Measurements from ENCODE around the gene MEGF6.

MEGF6 gene

DNA sequence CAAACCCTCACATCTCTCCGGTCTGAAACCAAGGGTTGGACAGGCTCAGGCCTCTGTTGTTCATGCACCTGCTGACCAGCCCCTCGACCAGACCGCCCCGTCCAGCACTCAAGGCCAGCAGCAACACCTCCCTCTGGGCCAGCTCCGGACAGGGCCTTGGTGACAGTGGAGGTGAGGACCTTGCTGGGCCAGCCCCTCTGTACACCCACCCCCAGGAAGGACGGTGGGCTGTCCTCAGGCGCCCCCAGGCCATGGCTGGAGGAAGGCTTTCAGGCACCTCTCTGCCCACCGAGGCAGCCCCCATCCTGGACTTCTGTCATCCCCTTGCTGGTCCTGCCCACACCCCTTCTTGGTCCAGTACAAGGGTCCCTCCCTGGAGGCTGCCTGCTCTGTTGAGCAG lies 48.6 kb downstream of the MEGF6 start:
- TF ChIP-seq, protein P1, sequence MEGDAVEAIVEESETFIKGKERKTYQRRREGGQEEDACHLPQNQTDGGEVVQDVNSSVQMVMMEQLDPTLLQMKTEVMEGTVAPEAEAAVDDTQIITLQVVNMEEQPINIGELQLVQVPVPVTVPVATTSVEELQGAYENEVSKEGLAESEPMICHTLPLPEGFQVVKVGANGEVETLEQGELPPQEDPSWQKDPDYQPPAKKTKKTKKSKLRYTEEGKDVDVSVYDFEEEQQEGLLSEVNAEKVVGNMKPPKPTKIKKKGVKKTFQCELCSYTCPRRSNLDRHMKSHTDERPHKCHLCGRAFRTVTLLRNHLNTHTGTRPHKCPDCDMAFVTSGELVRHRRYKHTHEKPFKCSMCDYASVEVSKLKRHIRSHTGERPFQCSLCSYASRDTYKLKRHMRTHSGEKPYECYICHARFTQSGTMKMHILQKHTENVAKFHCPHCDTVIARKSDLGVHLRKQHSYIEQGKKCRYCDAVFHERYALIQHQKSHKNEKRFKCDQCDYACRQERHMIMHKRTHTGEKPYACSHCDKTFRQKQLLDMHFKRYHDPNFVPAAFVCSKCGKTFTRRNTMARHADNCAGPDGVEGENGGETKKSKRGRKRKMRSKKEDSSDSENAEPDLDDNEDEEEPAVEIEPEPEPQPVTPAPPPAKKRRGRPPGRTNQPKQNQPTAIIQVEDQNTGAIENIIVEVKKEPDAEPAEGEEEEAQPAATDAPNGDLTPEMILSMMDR (IDR thresholded peaks at IDR 0.05; ENCODE audit: borderline replicate concordance, control extremely low read depth, extremely low read depth, insufficient read depth, missing control alignments) = no peak
- in situ Hi-C loops (cut with MboI; ENCODE audit: low sequenced_read_pairs, unreplicated experiment) = no loop called here
- no peak for DNase-seq (ENCODE audit: low spot score)

DNA sequence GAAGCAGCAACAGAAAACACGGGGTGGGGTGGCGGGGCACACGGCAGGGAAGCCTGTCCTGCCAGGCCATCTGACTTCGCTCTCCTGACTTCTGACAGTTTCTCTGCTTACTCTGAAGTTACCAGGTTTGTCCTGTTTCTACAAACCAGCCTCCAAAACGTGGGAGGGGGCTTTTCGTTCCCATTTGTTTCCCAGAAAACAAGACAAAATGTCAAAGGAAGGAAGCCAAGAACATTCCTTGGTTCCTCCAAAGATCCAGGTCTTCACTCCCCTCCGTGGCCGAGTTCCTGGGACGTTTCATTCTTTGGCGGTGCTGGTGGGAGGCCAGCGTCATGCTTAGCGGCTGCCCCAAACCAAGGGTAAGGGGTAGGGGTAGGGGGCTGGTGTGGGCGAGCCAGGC lies 49.6 kb downstream of the MEGF6 start:
- in situ Hi-C loops (cut with MboI; ENCODE audit: low sequenced_read_pairs, unreplicated experiment) = no loop called here
- TF ChIP-seq, protein P1 (IDR thresholded peaks at IDR 0.05; ENCODE audit: borderline replicate concordance, control extremely low read depth, extremely low read depth, insufficient read depth, missing control alignments) = no peak
- DNase-seq (ENCODE audit: low spot score) = no peak

DNA sequence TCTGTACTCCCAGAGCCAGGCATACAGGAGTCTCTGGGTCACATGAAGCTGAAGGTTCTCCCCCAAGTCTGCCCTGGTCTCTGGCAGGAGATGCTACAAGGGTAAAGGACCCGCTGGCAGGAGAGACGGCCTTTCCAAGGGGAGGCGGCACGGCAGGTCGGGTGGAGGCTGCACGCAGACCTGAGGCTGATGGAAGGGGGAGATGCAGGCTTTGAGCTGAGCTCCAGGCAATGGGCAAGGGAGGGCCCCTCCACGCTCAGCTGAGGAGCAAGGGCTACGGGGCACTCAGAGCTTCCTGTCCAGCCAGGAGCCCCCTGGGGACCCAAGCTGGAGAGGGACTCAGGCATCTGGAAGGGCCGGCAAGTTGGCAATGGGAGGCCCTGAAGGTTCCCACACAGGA lies 50.3 kb downstream of the MEGF6 start:
- TF ChIP-seq, protein P1 (IDR thresholded peaks at IDR 0.05; ENCODE audit: borderline replicate concordance, control extremely low read depth, extremely low read depth, insufficient read depth, missing control alignments) = no peak
- DNase-seq (ENCODE audit: low spot score) = no peak
- in situ Hi-C loops (cut with MboI; ENCODE audit: low sequenced_read_pairs, unreplicated experiment) = no loop called here

- no peak for DNase-seq (ENCODE audit: low spot score)
- TF ChIP-seq, protein P1 (IDR thresholded peaks at IDR 0.05; ENCODE audit: borderline replicate concordance, control extremely low read depth, extremely low read depth, insufficient read depth, missing control alignments) = no peak
- in situ Hi-C loops (cut with MboI; ENCODE audit: low sequenced_read_pairs, unreplicated experiment) = no loop called here
Observed at GRCh38 chr1:3560251-3560871, 50.9 kb downstream of the MEGF6 start.

GRCh38 chr1:3558036-3558726 lies 53.1 kb downstream of the MEGF6 start:
- TF ChIP-seq, protein P1 (IDR thresholded peaks at IDR 0.05; ENCODE audit: borderline replicate concordance, control extremely low read depth, extremely low read depth, insufficient read depth, missing control alignments) = no peak
- in situ Hi-C loops (cut with MboI; ENCODE audit: low sequenced_read_pairs, unreplicated experiment) = no loop called here
- DNase-seq (ENCODE audit: low spot score) = no peak

GRCh38 chr1:3557366-3557765 lies 53.9 kb downstream of the MEGF6 start:
- TF ChIP-seq, protein P1 (IDR thresholded peaks at IDR 0.05; ENCODE audit: borderline replicate concordance, control extremely low read depth, extremely low read depth, insufficient read depth, missing control alignments) = no peak
- in situ Hi-C loops (cut with MboI; ENCODE audit: low sequenced_read_pairs, unreplicated experiment) = no loop called here
- no peak for DNase-seq (ENCODE audit: low spot score)
